Activated effector memory CD4-positive, alpha-beta T cell treated with anti-CD3 and anti-CD28 coated beads, Interleukin-2, amount 50 U/mL, for 16 hours (primary cell): ENCODE results near the gene NPAS3.

Experiments used
- DNase-seq: peaks from one replicate; pipeline ENCODE4 v3.0.0-alpha.2; 2020

NPAS3 gene

GRCh38 chr14:33273978-33274377, 335.3 kb downstream of the NPAS3 start:
- DNase-seq, result no peak

- no peak for DNase-seq
These were observed 337.2 kb downstream of the NPAS3 start for GRCh38 chr14:33275879-33276278.

- no peak for DNase-seq
These were observed 341.2 kb downstream of the NPAS3 start for GRCh38 chr14:33279865-33280264.

- no peak for DNase-seq
These were observed 342.0 kb downstream of the NPAS3 start for GRCh38 chr14:33280646-33281045.

- DNase-seq, result no peak
These were observed 343.9 kb downstream of the NPAS3 start for GRCh38 chr14:33282331-33283230.

- DNase-seq, result no peak
These were observed 347.4 kb downstream of the NPAS3 start for GRCh38 chr14:33285902-33286700.

GRCh38 chr14:33287189-33287588, 348.5 kb downstream of the NPAS3 start:
- DNase-seq, result no peak

GRCh38 chr14:33290641-33291040, 352.0 kb downstream of the NPAS3 start:
- DNase-seq, result no peak

- no peak for DNase-seq
These were observed 352.9 kb downstream of the NPAS3 start for GRCh38 chr14:33291529-33292104.

GRCh38 chr14:33294419-33294818, 355.7 kb downstream of the NPAS3 start:
- DNase-seq, result no peak

- no peak for DNase-seq
These were observed 358.9 kb downstream of the NPAS3 start for GRCh38 chr14:33297565-33297964.

- no peak for DNase-seq
These were observed 369.1 kb downstream of the NPAS3 start for GRCh38 chr14:33307691-33308251.

- DNase-seq, result no peak
These were observed 370.4 kb downstream of the NPAS3 start for GRCh38 chr14:33309106-33309505.

- no peak for DNase-seq
These were observed 376.5 kb downstream of the NPAS3 start for GRCh38 chr14:33315217-33315616.

- no peak for DNase-seq
These were observed 377.0 kb downstream of the NPAS3 start for GRCh38 chr14:33315721-33316120.

GRCh38 chr14:33317675-33318074, 379.0 kb downstream of the NPAS3 start:
- DNase-seq, result no peak

- no peak for DNase-seq
These were observed 385.3 kb downstream of the NPAS3 start for GRCh38 chr14:33323979-33324378.

GRCh38 chr14:33331176-33331949, 392.7 kb downstream of the NPAS3 start:
- DNase-seq, result no peak

- DNase-seq, result no peak
These were observed 393.8 kb downstream of the NPAS3 start for GRCh38 chr14:33332497-33332896.

GRCh38 chr14:33335366-33335765, 396.7 kb downstream of the NPAS3 start:
- DNase-seq, result no peak

GRCh38 chr14:33342299-33342974, 403.8 kb downstream of the NPAS3 start:
- DNase-seq, result no peak

GRCh38 chr14:33343016-33343415, 404.3 kb downstream of the NPAS3 start:
- DNase-seq, result no peak
